SK-N-SH (cell line): ENCODE data around the gene ASCC3. TPM values are rescaled to one million over a fixed set of nuclear protein-coding genes. Genes with fewer than 3 reads are reported as not detected.

Experiments used
- CTCF ChIA-PET: fragments of 300-600, 350-600 bp; formaldehyde crosslinking; extraction: SDS; loops from one replicate; lab custom pipeline; 2021; lab: Yijun Ruan, JAX
- POLR2A ChIA-PET: fragments of 350-600 bp; sonication (Branson Sonifier 250); formaldehyde crosslinking; extraction: SDS; loops from one replicate; lab custom pipeline; 2020; ENCODE audit warnings: antibody characterized with exemption, inconsistent platforms; lab: Yijun Ruan, JAX
- DNase-seq: peaks from one replicate; pipeline ENCODE4 v3.0.0; 2012
- H2AFZ ChIP-seq: fragments of 200-600 bp; sonication (generic); 2 replicates; pipeline ENCODE4 v1.8.1; 2016; ENCODE audit warnings: antibody characterized with exemption, mild to moderate bottlenecking, low read depth
- H3F3A ChIP-seq: fragments of 200-600 bp; sonication (generic); replicated peaks from 2 replicates; pipeline ENCODE3; 2016; ENCODE audit warnings: antibody characterized with exemption, mild to moderate bottlenecking; ENCODE audit not compliant: insufficient read depth
- H3K27ac ChIP-seq, 2 experiments: fragments of 200-500 bp in 1 of 2; fragments of 200-600 bp in 1 of 2; sonication (Bioruptor generic) in 1 of 2; sonication (generic), shearing (Covaris generic) in 1 of 2; 2 replicates each; pipeline versions ENCODE4 v1.5.1 to v1.6.1; 2014 to 2016; ENCODE audit warnings: low read depth in 2 of 2, inconsistent platforms in 1 of 2, low read length in 1 of 2, mild to moderate bottlenecking in 1 of 2, mixed read lengths in 1 of 2
- H3K27me3 ChIP-seq: fragments of 200-600 bp; sonication (generic), shearing (Covaris generic); 2 replicates; pipeline ENCODE4 v1.6.1; 2016; ENCODE audit warnings: mixed run types; ENCODE audit not compliant: insufficient read depth
- H3K36me3 ChIP-seq, 2 experiments: fragments of 200-500 bp in 1 of 2; fragments of 200-600 bp in 1 of 2; sonication (Bioruptor generic) in 1 of 2; sonication (generic) in 1 of 2; replicated peaks in 1 of 2; 2 replicates each; pipeline versions ENCODE3 to v1.5.1; 2014 to 2016; ENCODE audit warnings: low read length in 1 of 2, mild to moderate bottlenecking in 1 of 2; ENCODE audit not compliant: insufficient read depth in 2 of 2, control insufficient read depth in 1 of 2
- H3K4me1 ChIP-seq, 2 experiments: fragments of 200-500 bp in 1 of 2; fragments of 200-600 bp in 1 of 2; sonication (Bioruptor generic) in 1 of 2; sonication (generic), shearing (Covaris generic) in 1 of 2; 2 replicates each; pipeline versions ENCODE4 v1.5.1 to v1.6.1; 2014 to 2016; ENCODE audit warnings: low read depth in 1 of 2, low read length in 1 of 2, mixed run types in 1 of 2; ENCODE audit not compliant: insufficient read depth in 2 of 2, control insufficient read depth in 1 of 2
- H3K4me2 ChIP-seq: fragments of 200-600 bp; sonication (generic), shearing (Covaris generic); 2 replicates; pipeline ENCODE4 v1.6.1; 2017; ENCODE audit warnings: mixed run types
- H3K4me3 ChIP-seq, 2 experiments: fragments of 200-500 bp in 1 of 2; fragments of 200-600 bp in 1 of 2; sonication (Bioruptor generic) in 1 of 2; sonication (generic), shearing (Covaris generic) in 1 of 2; 2 replicates each; pipeline versions ENCODE4 v1.5.1 to v1.8.1; 2014 to 2016; ENCODE audit warnings: low read depth in 2 of 2, inconsistent platforms in 1 of 2, low read length in 1 of 2, mild to moderate bottlenecking in 1 of 2, mixed read lengths in 1 of 2, moderate library complexity in 1 of 2
- H3K79me2 ChIP-seq: fragments of 200-600 bp; sonication (generic); 2 replicates; pipeline ENCODE4 v1.8.1; 2017; ENCODE audit warnings: mild to moderate bottlenecking; ENCODE audit not compliant: insufficient read depth
- H3K9ac ChIP-seq: fragments of 200-600 bp; sonication (generic); 2 replicates; pipeline ENCODE4 v1.6.1; 2017; ENCODE audit warnings: mixed run types
- H3K9me2 ChIP-seq: fragments of 200-600 bp; sonication (generic); 2 replicates; pipeline ENCODE4 v1.6.1; 2017; ENCODE audit warnings: mixed run types
- H3K9me3 ChIP-seq: fragments of 200-600 bp; sonication (generic); 2 replicates; pipeline ENCODE4 v1.6.1; 2017; ENCODE audit warnings: mixed run types, mild to moderate bottlenecking, moderate library complexity
- H4K20me1 ChIP-seq: fragments of 200-600 bp; sonication (generic); 2 replicates; pipeline ENCODE4 v1.6.1; 2017; ENCODE audit warnings: mild to moderate bottlenecking, mixed run types; ENCODE audit not compliant: insufficient read depth
- ELF1 ChIP-seq: IDR thresholded peaks from 2 replicates; pipeline ENCODE4 v1.4.0; 2012
- EZH2phosphoT487 ChIP-seq: fragments of 200-600 bp; sonication (generic); IDR thresholded peaks from 2 replicates; pipeline ENCODE4 v1.6.1; 2017; ENCODE audit warnings: low read depth, mixed run types, mild to moderate bottlenecking, antibody characterized with exemption, moderate library complexity, borderline replicate concordance
- FOSL2 ChIP-seq: IDR thresholded peaks from 2 replicates; pipeline ENCODE4 v1.4.0; 2012; ENCODE audit warnings: low read depth, mild to moderate bottlenecking, moderate library complexity, borderline replicate concordance
- FOXJ3 ChIP-seq: sonication (generic); formaldehyde crosslinking; IDR thresholded peaks from 2 replicates; pipeline ENCODE4 v1.5.1; 2020; ENCODE audit warnings: mild to moderate bottlenecking, missing genetic modification reagents
- JUND ChIP-seq: IDR thresholded peaks from 2 replicates; pipeline ENCODE4 v1.4.0; 2012
- MEF2A ChIP-seq: IDR thresholded peaks from 2 replicates; pipeline ENCODE4 v1.4.0; 2012; ENCODE audit warnings: low read depth, borderline replicate concordance
- MXI1 ChIP-seq: IDR thresholded peaks from 2 replicates; pipeline ENCODE4 v1.6.1; 2012; ENCODE audit warnings: mild to moderate bottlenecking, low read depth, low read length, improper control_type of control experiment
- NFIC ChIP-seq: IDR thresholded peaks from 2 replicates; pipeline ENCODE4 v1.4.0; 2012; ENCODE audit warnings: borderline replicate concordance
- POLR2AphosphoS5 ChIP-seq: IDR thresholded peaks from 2 replicates; pipeline ENCODE4 v1.6.1; 2012; ENCODE audit warnings: low read depth, low read length
- RCOR1 ChIP-seq: fragments of 150-350 bp; IDR thresholded peaks from 2 replicates; pipeline ENCODE4 v1.6.1; 2017; ENCODE audit warnings: antibody characterized with exemption, low read length
- RFX5 ChIP-seq: IDR thresholded peaks from 2 replicates; pipeline ENCODE4 v1.6.1; 2012; ENCODE audit warnings: mild to moderate bottlenecking, improper control_type of control experiment, low read length
- RXRA ChIP-seq: IDR thresholded peaks from 2 replicates; pipeline ENCODE4 v1.4.0; 2012; ENCODE audit warnings: low read depth, mild to moderate bottlenecking, borderline replicate concordance
- SMC3 ChIP-seq: IDR thresholded peaks from 2 replicates; pipeline ENCODE4 v1.6.1; 2012; ENCODE audit warnings: low read depth, low read length, improper control_type of control experiment
- TAF1 ChIP-seq: IDR thresholded peaks from 2 replicates; pipeline ENCODE4 v1.6.1; 2012; ENCODE audit warnings: low read depth, mild to moderate bottlenecking, low read length, moderate library complexity, borderline replicate concordance
- TCF12 ChIP-seq: IDR thresholded peaks from 2 replicates; pipeline ENCODE4 v1.4.0; 2012
- TEAD4 ChIP-seq: IDR thresholded peaks from 2 replicates; pipeline ENCODE4 v1.4.0; 2012; ENCODE audit warnings: mild to moderate bottlenecking, borderline replicate concordance; ENCODE audit not compliant: insufficient read depth
- WGBS: methylation state at CpG from one replicate; pipeline ENCODE4 v1.1.6; 2017; ENCODE audit warnings: low lambda C conversion rate; 5-methylcytosine and 5-hydroxymethylcytosine counted together
- polyA plus RNA-seq, 3 experiments: library from polyadenylated mRNA; depleted of rRNA; stranded (reverse); fragments of >200 nt; gene quantifications; 2 replicates each; pipeline ENCODE4 v1.2.3, GENCODE V29; 2012
- TF ChIP-seq, protein P1 (sequence below): IDR thresholded peaks from 2 replicates; pipeline ENCODE4; 2012
- TF ChIP-seq, protein P2 (sequence below): IDR thresholded peaks from 2 replicates; pipeline ENCODE4 v1.4.0; 2012; ENCODE audit warnings: low read depth, borderline replicate concordance
- TF ChIP-seq, protein P3 (sequence below): IDR thresholded peaks from 2 replicates; pipeline ENCODE4 v1.4.0; 2012; ENCODE audit warnings: low read depth, borderline replicate concordance
- TF ChIP-seq, protein P4 (sequence below): fragments of 150-350 bp; IDR thresholded peaks from 2 replicates; pipeline ENCODE4 v1.6.1; 2017; ENCODE audit warnings: antibody characterized with exemption, low read length, low read depth, borderline replicate concordance
- TF ChIP-seq, protein P5 (sequence below): fragments of 200-600 bp; sonication (generic); IDR thresholded peaks from 2 replicates; pipeline ENCODE4 v1.6.1; 2017; ENCODE audit warnings: antibody characterized with exemption, mild to moderate bottlenecking, moderate library complexity
- TF ChIP-seq, protein P6 (sequence below): fragments of 150-350 bp; IDR thresholded peaks from 2 replicates; pipeline ENCODE4 v1.6.1; 2016; ENCODE audit warnings: mild to moderate bottlenecking, low read depth, low read length

ASCC3 gene
- polyA plus RNA-seq, 1 of the 3 experiments (the other 2 are of a cell fraction) = 17.9 TPM

DNA sequence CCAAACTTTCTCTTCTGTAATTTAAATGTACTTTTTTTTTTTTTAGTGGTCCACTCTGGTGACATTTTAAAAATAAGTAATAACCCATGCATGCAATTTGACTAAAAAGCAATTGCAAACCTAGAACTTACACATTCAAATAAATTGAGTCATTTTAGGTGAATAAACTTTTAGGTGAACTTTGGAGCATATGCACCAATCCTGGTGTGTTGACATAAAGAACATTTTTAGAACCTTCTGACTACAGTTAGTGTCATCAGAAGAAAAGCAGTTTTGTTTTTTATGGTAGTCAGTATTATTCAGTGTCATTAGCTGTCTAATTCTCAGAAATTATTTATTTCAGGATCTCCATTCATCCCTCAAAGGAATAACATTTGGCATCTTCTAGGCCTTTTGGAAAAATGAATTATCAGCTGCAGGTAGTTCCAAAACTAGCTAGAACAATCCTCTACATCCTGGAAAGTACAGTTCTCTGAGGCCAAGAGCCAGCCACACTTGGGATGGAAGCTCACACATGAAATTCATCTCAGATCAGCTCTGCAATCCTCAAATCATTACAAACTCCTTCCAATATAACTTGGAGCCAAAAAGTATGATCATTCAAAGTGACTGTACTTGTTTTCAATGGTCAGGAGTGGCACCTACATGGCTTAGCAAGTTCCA is 378.0 kb downstream of the ASCC3 start (continued):
- TF ChIP-seq, protein P1, sequence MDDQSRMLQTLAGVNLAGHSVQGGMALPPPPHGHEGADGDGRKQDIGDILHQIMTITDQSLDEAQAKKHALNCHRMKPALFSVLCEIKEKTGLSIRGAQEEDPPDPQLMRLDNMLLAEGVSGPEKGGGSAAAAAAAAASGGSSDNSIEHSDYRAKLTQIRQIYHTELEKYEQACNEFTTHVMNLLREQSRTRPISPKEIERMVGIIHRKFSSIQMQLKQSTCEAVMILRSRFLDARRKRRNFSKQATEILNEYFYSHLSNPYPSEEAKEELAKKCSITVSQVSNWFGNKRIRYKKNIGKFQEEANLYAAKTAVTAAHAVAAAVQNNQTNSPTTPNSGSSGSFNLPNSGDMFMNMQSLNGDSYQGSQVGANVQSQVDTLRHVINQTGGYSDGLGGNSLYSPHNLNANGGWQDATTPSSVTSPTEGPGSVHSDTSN = no peak
- TF ChIP-seq, protein P2, sequence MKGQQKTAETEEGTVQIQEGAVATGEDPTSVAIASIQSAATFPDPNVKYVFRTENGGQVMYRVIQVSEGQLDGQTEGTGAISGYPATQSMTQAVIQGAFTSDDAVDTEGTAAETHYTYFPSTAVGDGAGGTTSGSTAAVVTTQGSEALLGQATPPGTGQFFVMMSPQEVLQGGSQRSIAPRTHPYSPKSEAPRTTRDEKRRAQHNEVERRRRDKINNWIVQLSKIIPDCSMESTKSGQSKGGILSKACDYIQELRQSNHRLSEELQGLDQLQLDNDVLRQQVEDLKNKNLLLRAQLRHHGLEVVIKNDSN = no peak
- TF ChIP-seq TCF12 = no peak
- no peak for TF ChIP-seq JUND
- TF ChIP-seq FOXJ3 = no peak
- TF ChIP-seq SMC3 = no peak
- no peak for TF ChIP-seq POLR2AphosphoS5
- TF ChIP-seq RCOR1 = no peak
- TF ChIP-seq FOSL2 = no peak

DNA sequence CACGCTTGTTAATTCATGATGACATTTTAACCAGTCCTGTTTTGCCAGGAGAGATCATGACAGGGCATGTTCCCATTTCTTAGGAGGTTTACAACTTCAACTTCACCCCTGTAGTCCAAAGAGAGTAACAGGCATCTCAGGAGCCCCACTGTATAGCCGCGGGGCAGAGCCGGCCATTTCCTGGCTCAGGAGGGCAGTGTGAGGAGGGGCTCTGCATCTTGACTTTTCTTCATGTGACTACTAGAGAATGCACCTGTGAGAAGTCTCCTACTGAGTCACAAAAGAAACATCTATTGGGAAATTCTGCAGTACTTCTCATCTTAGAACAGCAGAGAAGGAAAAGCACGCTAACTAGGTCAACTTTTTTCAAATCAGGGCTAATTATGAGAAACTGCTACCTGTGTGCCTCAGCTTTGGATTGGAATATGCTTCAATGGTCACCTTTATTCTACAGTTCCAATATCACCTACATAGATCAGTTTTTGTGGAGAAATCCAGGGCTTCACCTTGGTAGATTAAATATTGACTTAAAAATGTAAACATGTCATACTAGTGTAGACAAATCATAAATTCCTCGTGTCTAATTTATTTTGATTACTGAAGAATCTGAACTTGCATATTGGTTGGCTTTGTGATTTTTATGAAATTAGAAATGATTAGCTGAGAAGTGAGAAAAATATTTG is 387.8 kb downstream of the ASCC3 start:
- 22% methylated on average over 6 of the region's 6 CpGs for WGBS
- TF ChIP-seq, protein P3, sequence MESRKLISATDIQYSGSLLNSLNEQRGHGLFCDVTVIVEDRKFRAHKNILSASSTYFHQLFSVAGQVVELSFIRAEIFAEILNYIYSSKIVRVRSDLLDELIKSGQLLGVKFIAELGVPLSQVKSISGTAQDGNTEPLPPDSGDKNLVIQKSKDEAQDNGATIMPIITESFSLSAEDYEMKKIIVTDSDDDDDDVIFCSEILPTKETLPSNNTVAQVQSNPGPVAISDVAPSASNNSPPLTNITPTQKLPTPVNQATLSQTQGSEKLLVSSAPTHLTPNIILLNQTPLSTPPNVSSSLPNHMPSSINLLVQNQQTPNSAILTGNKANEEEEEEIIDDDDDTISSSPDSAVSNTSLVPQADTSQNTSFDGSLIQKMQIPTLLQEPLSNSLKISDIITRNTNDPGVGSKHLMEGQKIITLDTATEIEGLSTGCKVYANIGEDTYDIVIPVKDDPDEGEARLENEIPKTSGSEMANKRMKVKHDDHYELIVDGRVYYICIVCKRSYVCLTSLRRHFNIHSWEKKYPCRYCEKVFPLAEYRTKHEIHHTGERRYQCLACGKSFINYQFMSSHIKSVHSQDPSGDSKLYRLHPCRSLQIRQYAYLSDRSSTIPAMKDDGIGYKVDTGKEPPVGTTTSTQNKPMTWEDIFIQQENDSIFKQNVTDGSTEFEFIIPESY = no peak
- TF ChIP-seq RXRA (no peak), FOXJ3 (no peak), NFIC (no peak), JUND (no peak), ELF1 (no peak), TAF1 (no peak), MEF2A (no peak), MXI1 (no peak), RFX5 (no peak), TCF12 (no peak), TEAD4 (no peak), EZH2phosphoT487 (no peak)
- TF ChIP-seq, protein P4, sequence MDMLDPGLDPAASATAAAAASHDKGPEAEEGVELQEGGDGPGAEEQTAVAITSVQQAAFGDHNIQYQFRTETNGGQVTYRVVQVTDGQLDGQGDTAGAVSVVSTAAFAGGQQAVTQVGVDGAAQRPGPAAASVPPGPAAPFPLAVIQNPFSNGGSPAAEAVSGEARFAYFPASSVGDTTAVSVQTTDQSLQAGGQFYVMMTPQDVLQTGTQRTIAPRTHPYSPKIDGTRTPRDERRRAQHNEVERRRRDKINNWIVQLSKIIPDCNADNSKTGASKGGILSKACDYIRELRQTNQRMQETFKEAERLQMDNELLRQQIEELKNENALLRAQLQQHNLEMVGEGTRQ = no peak
- TF ChIP-seq, protein P5, sequence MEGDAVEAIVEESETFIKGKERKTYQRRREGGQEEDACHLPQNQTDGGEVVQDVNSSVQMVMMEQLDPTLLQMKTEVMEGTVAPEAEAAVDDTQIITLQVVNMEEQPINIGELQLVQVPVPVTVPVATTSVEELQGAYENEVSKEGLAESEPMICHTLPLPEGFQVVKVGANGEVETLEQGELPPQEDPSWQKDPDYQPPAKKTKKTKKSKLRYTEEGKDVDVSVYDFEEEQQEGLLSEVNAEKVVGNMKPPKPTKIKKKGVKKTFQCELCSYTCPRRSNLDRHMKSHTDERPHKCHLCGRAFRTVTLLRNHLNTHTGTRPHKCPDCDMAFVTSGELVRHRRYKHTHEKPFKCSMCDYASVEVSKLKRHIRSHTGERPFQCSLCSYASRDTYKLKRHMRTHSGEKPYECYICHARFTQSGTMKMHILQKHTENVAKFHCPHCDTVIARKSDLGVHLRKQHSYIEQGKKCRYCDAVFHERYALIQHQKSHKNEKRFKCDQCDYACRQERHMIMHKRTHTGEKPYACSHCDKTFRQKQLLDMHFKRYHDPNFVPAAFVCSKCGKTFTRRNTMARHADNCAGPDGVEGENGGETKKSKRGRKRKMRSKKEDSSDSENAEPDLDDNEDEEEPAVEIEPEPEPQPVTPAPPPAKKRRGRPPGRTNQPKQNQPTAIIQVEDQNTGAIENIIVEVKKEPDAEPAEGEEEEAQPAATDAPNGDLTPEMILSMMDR = no peak
- TF ChIP-seq, protein P6, sequence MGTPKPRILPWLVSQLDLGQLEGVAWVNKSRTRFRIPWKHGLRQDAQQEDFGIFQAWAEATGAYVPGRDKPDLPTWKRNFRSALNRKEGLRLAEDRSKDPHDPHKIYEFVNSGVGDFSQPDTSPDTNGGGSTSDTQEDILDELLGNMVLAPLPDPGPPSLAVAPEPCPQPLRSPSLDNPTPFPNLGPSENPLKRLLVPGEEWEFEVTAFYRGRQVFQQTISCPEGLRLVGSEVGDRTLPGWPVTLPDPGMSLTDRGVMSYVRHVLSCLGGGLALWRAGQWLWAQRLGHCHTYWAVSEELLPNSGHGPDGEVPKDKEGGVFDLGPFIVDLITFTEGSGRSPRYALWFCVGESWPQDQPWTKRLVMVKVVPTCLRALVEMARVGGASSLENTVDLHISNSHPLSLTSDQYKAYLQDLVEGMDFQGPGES = no peak
- TF ChIP-seq, protein P2 = no peak

More for the DNA sequence above, 387.8 kb downstream of the ASCC3 start:
- H3K4me2 ChIP-seq = no peak overlapping the region
- no peak for DNase-seq
- peaks cover 25% of the 10 kb centered on the region; the same call in 1 of the 2 replicates for H3K27me3 ChIP-seq
- H3K36me3 ChIP-seq = no peaks in the 10 kb centered on the region
- no peaks in the 10 kb centered on the region for H3K4me1 ChIP-seq
- H3K9ac ChIP-seq = no peak overlapping the region
- POLR2A ChIA-PET = no interaction called here
- no peaks in the 10 kb centered on the region for H4K20me1 ChIP-seq
- no peaks in the 10 kb centered on the region for H3K9me3 ChIP-seq
- H3K4me3 ChIP-seq = no peak overlapping the region
- H3K79me2 ChIP-seq = no peaks in the 10 kb centered on the region
- H2AFZ ChIP-seq = no peak overlapping the region
- H3K9me2 ChIP-seq = no peaks in the 10 kb centered on the region
- no peaks in the 10 kb centered on the region for H3F3A ChIP-seq
- CTCF ChIA-PET = interaction anchor here (1.2 kb wide), 1 partner anchor 35 kb away, joined by 3 read pairs; no protein-coding TSS in a partner anchor
- no peak overlapping the region for H3K27ac ChIP-seq
